Gastrocnemius medialis (tissue), 4 donors: Measurements from ENCODE around the gene GNMT.

Experiments
- POLR2A ChIP-seq, 2 donors: fragments of 450-650 bp; IDR thresholded peaks; one replicate each; pipeline ENCODE4 v1.6.1; 2017; ENCODE audit warnings: antibody characterized with exemption in 2 of 2, mild to moderate bottlenecking in 2 of 2, moderate library complexity in 2 of 2
- TF ChIP-seq, protein P1 (sequence below), 5 experiments: fragments of 450-650 bp in 3 of 5; fragments of 200-600 bp in 2 of 5; sonication (generic) in 2 of 5; IDR thresholded peaks in 4 of 5; conservative IDR thresholded peaks in 1 of 5; 1 replicate in 4 of 5; 2 replicates in 1 of 5; pipeline ENCODE4 v1.5.1; 2016 to 2019; ENCODE audit warnings: antibody characterized with exemption in 5 of 5, mild to moderate bottlenecking in 3 of 5, moderate library complexity in 3 of 5

DNA sequence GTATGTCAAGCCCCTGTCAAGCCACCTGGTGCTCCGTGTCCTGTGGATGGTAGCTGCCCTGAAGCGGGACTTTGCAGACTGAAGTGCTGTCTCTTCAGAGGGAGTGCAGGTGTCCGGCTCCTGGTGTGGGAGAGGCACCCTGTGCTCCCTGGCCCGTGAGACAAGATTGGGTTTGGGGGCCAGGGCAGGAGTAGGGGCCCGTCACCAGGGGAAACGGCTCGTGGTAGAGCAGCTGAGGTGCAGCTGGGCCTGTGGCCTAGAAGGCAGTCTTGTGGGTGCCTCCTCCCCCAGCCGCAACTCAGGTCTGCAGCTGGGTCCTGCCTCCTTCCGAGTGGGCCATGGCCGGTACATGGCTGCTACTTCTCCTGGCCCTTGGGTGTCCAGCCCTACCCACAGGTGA lies 44.8 kb upstream of the GNMT start, which contains the start of gene PTCRA:
- TF ChIP-seq, protein P1, sequence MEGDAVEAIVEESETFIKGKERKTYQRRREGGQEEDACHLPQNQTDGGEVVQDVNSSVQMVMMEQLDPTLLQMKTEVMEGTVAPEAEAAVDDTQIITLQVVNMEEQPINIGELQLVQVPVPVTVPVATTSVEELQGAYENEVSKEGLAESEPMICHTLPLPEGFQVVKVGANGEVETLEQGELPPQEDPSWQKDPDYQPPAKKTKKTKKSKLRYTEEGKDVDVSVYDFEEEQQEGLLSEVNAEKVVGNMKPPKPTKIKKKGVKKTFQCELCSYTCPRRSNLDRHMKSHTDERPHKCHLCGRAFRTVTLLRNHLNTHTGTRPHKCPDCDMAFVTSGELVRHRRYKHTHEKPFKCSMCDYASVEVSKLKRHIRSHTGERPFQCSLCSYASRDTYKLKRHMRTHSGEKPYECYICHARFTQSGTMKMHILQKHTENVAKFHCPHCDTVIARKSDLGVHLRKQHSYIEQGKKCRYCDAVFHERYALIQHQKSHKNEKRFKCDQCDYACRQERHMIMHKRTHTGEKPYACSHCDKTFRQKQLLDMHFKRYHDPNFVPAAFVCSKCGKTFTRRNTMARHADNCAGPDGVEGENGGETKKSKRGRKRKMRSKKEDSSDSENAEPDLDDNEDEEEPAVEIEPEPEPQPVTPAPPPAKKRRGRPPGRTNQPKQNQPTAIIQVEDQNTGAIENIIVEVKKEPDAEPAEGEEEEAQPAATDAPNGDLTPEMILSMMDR (IDR thresholded peaks at IDR 0.05 in 4 of 5, conservative IDR thresholded peaks at IDR 0.05 in 1 of 5): no peak
- TF ChIP-seq POLR2A (IDR thresholded peaks at IDR 0.05): no peak
